Stimulated activated CD8-positive, alpha-beta memory T cell treated with anti-CD3 and anti-CD28 coated beads, Interleukin-7, amount 100 ng/mL, for 1 hour (primary cell): ENCODE results near the gene MREG.

Experiments used
- DNase-seq, 2 donors: peaks; one replicate each; pipeline ENCODE4 v3.0.0-alpha.2; 2020; ENCODE audit warnings: low read depth in 2 of 2

Gene MREG, protein sequence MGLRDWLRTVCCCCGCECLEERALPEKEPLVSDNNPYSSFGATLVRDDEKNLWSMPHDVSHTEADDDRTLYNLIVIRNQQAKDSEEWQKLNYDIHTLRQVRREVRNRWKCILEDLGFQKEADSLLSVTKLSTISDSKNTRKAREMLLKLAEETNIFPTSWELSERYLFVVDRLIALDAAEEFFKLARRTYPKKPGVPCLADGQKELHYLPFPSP

GRCh38 chr2:216013080-216013909 lies at the start of gene MREG:
TSS of gene MREG (minus strand) at chr2:216013551. CDS start at chr2:216013327, 224 bp downstream.
- DNase-seq = peak; percentile 63 to 65

DNA sequence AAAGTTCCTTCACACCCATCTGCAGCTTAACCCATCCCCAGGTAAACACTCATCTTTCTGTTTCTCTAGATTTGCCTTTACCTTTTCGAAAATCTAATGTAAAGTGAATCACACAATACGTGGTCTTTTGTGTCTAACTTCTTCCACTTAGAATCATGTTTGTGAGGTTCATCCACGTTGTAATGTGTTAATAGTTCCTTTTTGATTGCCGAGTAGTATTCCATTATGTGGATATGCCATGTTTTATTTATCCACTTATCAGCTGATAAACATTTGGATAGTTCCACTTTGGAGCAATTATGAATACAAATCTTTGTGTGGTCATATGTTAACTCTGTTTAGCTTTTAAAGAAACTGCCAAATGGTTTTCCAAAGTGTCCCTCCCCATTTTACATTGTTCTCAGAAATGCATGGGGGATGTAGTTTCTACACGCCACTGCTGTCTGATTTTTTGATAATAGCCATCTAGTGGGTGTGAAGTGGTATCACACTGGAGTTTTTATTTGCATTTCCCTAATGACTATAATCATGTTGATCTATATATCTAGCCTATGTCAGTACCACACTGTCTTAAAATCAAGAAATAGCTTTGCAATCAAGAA lies 46.0 kb upstream of the MREG start:
- DNase-seq = no peak

- DNase-seq = peak; percentile 19 to 26
These were observed 44.4 kb upstream of the MREG start for GRCh38 chr2:216057688-216058193.

GRCh38 chr2:216056739-216057138 lies 43.4 kb upstream of the MREG start:
- DNase-seq = no peak

GRCh38 chr2:216055680-216056079 lies 42.3 kb upstream of the MREG start:
- DNase-seq = no peak

DNA sequence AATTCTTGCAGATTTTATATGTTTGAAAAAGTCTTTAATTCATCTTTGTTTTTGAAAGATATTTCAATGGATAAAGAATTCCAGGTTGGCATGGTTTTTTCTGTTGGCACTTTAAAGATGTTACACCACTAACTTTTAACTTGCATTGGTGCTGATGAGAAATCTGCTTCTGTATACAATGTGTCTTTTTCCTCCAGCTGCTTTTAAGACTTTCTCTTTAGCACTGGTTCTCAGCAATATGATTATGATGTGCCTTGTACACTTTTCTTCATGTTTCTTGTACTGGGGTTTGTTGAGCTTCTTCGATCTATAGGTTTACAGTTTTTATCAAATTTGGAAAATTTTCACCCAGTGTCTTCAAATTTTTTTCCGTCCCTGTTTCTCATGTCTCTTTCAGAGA lies 39.1 kb upstream of the MREG start:
- DNase-seq = no peak

DNA sequence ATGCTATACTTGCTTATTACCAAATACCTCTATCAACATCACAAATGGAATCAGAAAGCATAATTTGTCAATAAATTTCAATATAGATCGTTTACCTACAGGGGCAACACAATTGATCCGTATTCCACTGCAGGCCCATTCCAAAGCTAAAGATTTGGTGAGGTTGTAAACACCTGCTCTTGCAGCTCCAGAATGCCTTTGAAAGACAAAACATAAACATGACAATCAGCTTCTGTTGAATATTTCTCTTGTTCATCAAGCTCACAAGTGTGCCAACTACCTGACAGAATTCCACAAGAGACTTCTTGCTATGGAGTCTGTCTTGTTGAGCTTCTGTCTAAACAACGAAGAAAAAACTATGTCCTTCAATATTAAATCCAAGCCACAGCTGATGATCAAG lies 38.0 kb upstream of the MREG start:
- no peak for DNase-seq

- no peak for DNase-seq
These were observed 36.1 kb upstream of the MREG start for GRCh38 chr2:216049452-216049851.

DNA sequence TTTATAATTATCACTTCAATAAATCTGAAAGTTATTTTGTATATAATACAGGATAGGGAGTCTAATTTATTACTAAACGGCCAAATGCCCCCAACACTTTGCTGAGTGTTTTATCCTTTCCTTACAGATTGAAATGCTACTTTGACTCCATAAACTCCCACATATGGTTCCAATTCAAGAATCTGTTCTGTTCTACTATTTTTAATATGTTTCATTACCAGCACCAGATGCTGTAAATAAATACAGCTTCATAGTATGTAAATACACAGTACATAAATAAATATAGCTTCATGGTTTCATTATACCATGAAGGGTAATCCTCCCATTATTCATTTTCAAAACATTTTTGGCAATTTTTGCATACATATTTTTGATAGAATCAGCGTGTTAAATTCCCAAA lies 34.0 kb upstream of the MREG start:
- DNase-seq = no peak

DNA sequence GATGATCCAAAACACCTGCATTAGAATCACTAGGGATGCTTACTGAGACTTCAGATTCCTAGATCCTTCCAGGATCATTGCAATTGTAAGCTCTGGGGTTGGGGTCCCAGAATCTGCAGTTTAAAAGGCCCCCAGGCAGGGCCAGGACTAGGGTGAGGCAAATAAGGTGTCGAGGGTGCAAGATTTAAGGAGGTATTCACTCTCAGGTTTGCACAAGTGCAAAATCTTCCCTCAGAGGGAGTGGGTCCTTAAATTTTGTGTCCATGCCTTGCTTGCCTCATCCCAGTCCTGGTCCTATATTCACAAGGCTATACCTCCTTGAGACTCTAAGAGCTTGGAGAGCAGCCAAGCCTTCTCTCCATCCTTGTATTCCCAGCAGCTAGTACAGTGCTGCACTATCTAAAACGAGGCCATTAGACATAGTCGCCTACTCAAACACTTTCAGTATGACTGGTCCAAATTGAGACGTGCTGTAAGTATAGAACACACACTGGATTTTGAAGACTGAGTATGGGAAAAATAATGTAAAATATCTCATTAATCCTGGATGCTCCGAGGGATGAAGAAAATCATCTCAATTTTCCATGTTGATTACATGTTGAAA lies 31.6 kb upstream of the MREG start:
- no peak for DNase-seq

DNA sequence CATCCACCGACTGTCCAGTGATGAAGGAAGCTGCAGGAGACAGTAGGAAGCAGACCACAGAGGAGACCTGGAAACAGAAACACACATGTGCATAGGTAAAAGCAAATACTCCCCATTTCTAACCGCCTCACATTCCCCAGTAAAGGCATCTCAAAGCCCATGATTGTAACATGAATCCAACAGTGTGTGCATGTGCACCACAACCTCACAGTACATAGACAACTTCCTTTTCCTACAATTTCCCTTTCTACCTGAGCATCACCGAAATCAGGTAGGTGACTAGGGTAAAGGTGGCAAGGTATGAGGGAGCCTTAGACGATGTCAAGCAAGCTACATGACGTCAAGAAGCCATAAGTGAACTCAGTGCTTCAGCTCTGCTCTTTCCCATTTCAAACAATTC lies 30.6 kb upstream of the MREG start:
- no peak for DNase-seq

DNA sequence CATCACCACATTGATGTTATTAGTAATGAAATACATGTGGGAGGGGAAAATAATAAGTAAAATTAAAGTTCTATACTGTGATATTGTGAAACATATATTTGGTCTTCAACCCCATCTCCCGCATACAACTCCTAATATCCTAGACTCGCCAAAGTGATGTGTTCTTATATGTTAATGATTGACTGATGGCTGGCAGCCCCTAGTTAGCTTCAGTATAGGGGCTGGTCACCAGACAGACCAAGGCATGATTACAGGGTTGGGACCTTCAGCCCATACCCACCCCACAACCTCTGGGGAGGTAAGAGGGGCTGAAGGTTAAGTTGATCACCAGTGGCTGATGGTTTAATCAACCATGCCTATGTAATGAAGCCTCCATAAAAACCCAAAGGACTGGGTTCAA lies 28.1 kb upstream of the MREG start:
- no peak for DNase-seq

DNA sequence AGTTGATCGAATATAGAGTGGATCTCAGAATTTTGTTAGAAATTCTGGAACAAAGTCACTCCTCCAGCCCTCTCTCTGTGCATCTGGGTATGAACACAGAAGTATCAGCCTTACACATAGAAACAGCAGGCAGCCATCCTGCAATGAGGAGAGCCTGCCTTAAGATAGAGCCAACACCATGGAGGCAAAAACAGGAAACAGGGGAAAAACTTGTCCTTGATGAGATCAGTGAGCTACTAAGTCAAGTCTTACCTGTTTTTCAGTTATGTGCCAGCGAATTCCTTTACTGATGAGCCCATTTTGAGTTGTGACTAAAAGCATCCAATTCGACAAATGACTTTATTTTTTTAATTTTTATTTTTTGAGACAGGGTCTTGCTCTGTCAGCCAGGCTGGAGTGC lies 26.6 kb upstream of the MREG start:
- DNase-seq = no peak

- DNase-seq = peak; percentile 54 to 62
These were observed 20.7 kb upstream of the MREG start for GRCh38 chr2:216034065-216034464.

- no peak for DNase-seq
These were observed 20.1 kb upstream of the MREG start for GRCh38 chr2:216033403-216033802.

DNA sequence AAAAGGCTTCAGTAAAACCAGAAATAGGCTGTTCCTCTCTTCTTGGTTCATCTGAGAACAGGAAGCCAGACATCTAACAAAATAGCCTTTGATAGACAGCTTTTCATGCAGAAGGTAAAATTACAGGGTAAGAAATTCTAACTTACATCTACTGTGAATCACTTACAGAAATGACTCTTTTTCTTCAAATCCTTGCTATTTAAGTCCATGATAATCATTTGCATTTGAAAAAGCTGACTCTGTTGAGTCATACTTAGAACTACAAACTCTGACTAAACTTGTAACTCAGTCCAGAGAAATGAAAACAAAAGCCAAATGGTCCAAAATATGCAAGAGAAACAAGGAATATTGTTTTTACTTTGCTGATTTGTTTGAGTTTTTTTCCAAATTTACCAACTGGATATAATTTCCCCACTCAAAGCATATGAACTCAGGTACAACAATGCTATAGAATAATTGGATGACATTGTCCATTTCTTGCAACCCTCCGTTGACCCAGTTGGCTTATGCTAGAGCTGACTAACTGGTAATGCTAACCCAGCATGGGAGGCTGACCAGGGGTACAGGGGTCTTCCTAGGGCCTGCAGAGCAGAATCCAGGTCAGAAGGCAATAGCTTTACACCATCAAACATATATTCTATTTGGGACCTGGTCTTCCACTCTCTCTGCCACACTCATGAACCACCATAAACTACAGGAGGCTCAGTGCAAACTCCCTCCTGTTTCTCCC lies 18.8 kb upstream of the MREG start:
- DNase-seq = no peak

DNA sequence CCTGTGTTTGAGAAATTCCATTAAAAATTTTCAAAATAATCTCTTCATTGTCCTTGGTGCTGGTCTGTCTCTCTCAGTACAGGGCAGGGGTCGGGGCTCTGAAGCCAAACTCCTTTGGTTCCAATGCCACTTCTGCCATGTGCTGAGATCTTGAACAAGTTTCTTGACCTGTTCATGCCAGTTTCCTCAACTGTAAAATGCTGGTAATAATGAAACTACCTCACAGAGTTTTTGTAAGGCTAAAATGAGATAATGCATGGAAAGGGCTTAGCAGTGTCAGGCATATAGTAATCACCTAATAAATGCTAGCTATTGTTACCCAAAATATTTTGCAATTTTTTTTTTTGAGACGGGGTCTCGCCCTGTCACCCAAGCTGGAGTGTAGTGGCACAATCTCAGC lies 16.9 kb upstream of the MREG start:
- DNase-seq = no peak

DNA sequence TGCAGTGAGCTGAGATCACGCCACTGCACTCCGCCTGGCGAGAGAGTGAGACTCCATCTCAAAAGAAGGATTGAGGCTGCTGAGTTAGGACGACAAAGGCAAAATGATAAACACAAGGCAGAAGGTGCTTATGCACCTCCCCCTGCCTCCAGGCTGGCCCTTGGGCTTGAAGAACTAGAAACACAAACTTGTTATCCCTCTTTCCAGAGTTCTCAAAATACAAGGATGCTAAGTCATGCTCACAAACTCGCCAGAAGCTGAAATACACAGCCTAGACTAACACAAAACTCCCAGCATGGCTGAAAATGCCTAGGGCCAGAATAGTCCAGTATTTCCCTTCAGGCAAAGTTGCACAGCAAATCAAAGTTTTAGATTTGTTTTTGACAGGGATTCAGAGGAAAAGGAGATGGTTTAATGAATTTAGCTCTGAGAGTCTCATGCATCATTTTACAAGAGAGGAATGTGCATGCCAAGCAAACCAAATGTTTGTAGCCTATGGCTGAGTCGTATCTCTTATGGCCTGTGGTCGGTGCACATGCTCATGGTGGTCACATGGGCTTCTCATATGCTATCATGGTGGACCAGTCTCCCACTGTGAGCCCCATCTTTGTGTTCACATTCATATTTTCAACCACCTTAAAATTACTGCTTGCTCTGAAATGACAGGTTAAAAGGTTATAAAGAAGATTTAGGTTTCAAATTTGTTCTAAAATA lies 16.2 kb upstream of the MREG start:
- no peak for DNase-seq

- DNase-seq = no peak
These were observed 11.5 kb upstream of the MREG start for GRCh38 chr2:216024779-216025336.

- no peak for DNase-seq
These were observed 9.8 kb upstream of the MREG start for GRCh38 chr2:216023055-216023648.
